Tibial nerve (tissue), 4 donors: ENCODE measurements around the gene IPO4. TPM values are rescaled to one million over a fixed set of nuclear protein-coding genes. Genes with fewer than 3 reads are reported as not detected.

Experiments
- DNase-seq, 2 donors: peaks; one replicate each; pipeline ENCODE4 v3.0.0-alpha.2; 2019; ENCODE audit warnings: low spot score in 2 of 2
- H3K27ac ChIP-seq, 4 donors: fragments of 200-600 bp; sonication (generic) in 3 of 4; one replicate each; pipeline ENCODE4 v1.5.1; 2017 to 2019; ENCODE audit warnings: mild to moderate bottlenecking in 1 of 4
- H3K27me3 ChIP-seq, 2 donors: fragments of 200-600 bp; sonication (generic) in 1 of 2; one replicate each; pipeline versions ENCODE4 v1.5.1 to v1.6.0; 2017 to 2019
- H3K36me3 ChIP-seq, 3 donors: fragments of 200-600 bp; sonication (generic); one replicate each; pipeline ENCODE4 v1.5.1; 2018 to 2019
- H3K4me1 ChIP-seq, 4 donors: fragments of 200-600 bp; sonication (generic) in 3 of 4; one replicate each; pipeline ENCODE4 v1.5.1; 2017 to 2019
- H3K4me3 ChIP-seq, 4 donors: fragments of 200-600 bp; sonication (generic) in 3 of 4; one replicate each; pipeline ENCODE4 v1.5.1; 2017 to 2019; ENCODE audit warnings: mild to moderate bottlenecking in 1 of 4, moderate library complexity in 1 of 4
- H3K9me3 ChIP-seq, 4 donors: fragments of 200-600 bp; sonication (generic) in 3 of 4; one replicate each; pipeline ENCODE4 v1.5.1; 2017 to 2019
- CTCF ChIP-seq, 5 experiments: fragments of 200-600 bp in 3 of 5; fragments of 450-650 bp in 2 of 5; sonication (generic) in 3 of 5; IDR thresholded peaks; one replicate each; pipeline ENCODE4 v1.5.1; 2016 to 2019; ENCODE audit warnings: antibody characterized with exemption in 5 of 5, mild to moderate bottlenecking in 3 of 5, moderate library complexity in 2 of 5
- EP300 ChIP-seq, 2 donors: sonication (generic); formaldehyde crosslinking; IDR thresholded peaks; one replicate each; pipeline ENCODE4 v1.6.1; 2017; ENCODE audit warnings: antibody characterized with exemption in 2 of 2, mild to moderate bottlenecking in 1 of 2
- POLR2A ChIP-seq, 2 donors: fragments of 450-650 bp; IDR thresholded peaks; one replicate each; pipeline ENCODE4 v1.6.1; 2017; ENCODE audit warnings: antibody characterized with exemption in 2 of 2, mild to moderate bottlenecking in 2 of 2, moderate library complexity in 2 of 2
- WGBS, 2 donors: methylation state at CpG; one replicate each; pipeline ENCODE4 v1.1.5; 2018; 5-methylcytosine and 5-hydroxymethylcytosine counted together
- total RNA-seq, 4 donors: library from RNA; depleted of rRNA; stranded (reverse); fragments of >200 nt; gene quantifications; one replicate each; pipeline ENCODE4 v1.1.0, GENCODE V29; 2016

The IPO4 gene
- total RNA-seq, 4 donors from 2014 or later = 19.4 to 88.5 (median 26.9) TPM

- TF ChIP-seq POLR2A (IDR thresholded peaks at IDR 0.05) = no peak
- TF ChIP-seq CTCF (IDR thresholded peaks at IDR 0.05) = no peak
- no peak for TF ChIP-seq EP300 (IDR thresholded peaks at IDR 0.05)
These were observed 53.1 kb downstream of the IPO4 start for GRCh38 chr14:24135584-24135833.

GRCh38 chr14:24133735-24134134 is 54.9 kb downstream of the IPO4 start:
- Histone ChIP-seq H3K4me1 (peaks cover 0 to 29% (median 15%) of the 10 kb centered on the region in 4 donors), H3K27me3 (no peaks in the 10 kb centered on the region), H3K4me3 (no peak overlapping the region), H3K27ac (no peak overlapping the region), H3K36me3 (peaks cover 0 to 29% (median 11%) of the 10 kb centered on the region in 3 donors), H3K9me3 (no peaks in the 10 kb centered on the region)
- no peak for DNase-seq
- 92 to 94% methylated on average over 1 of the region's 1 CpG for WGBS, 2 donors
- TF ChIP-seq CTCF (IDR thresholded peaks at IDR 0.05) (no peak), POLR2A (IDR thresholded peaks at IDR 0.05) (no peak), EP300 (IDR thresholded peaks at IDR 0.05) (no peak)

More at GRCh38 chr14:24135584-24135833, 53.1 kb downstream of the IPO4 start:
- Histone ChIP-seq H3K9me3 (no peaks in the 10 kb centered on the region), H3K36me3 (peaks cover 0 to 38% (median 14%) of the 10 kb centered on the region in 3 donors), H3K27me3 (no peaks in the 10 kb centered on the region), H3K4me3 (peak overlapping the region; percentile 76 to 97 (median 84)), H3K4me1 (peaks cover 0 to 46% (median 29%) of the 10 kb centered on the region in 4 donors), H3K27ac (peak overlapping the region; percentile 28 to 99 (median 98))
- DNase-seq = no peak
- whole genome bisulfite sequencing, 2 donors = 3 to 9% methylated on average over 9 of the region's 9 CpGs

GRCh38 chr14:24132976-24133375 is 55.6 kb downstream of the IPO4 start:
- TF ChIP-seq EP300 (IDR thresholded peaks at IDR 0.05) = no peak
- no peak for TF ChIP-seq CTCF (IDR thresholded peaks at IDR 0.05)
- no peak for TF ChIP-seq POLR2A (IDR thresholded peaks at IDR 0.05)
- 87 to 92% methylated on average over 2 of the region's 2 CpGs for WGBS, 2 donors
- no peak for DNase-seq
- Histone ChIP-seq H3K27me3 (no peaks in the 10 kb centered on the region), H3K36me3 (peaks cover 0 to 22% (median 4%) of the 10 kb centered on the region in 3 donors), H3K9me3 (no peaks in the 10 kb centered on the region), H3K4me3 (no peak overlapping the region), H3K4me1 (peaks cover 0 to 21% (median 10%) of the 10 kb centered on the region in 4 donors), H3K27ac (no peak overlapping the region)

- Histone ChIP-seq H3K4me3 (no peak overlapping the region), H3K4me1 (peaks cover 0 to 13% (median 8%) of the 10 kb centered on the region in 4 donors), H3K27me3 (no peaks in the 10 kb centered on the region), H3K9me3 (no peaks in the 10 kb centered on the region), H3K36me3 (peaks cover 0 to 14% (median 0%) of the 10 kb centered on the region in 3 donors), H3K27ac (peak overlapping the region in 1 of 4 donors; percentile 36)
- TF ChIP-seq POLR2A (IDR thresholded peaks at IDR 0.05) (no peak), CTCF (IDR thresholded peaks at IDR 0.05) (no peak), EP300 (IDR thresholded peaks at IDR 0.05) (no peak)
- DNase-seq = no peak
- WGBS, 2 donors = 78 to 82% methylated on average over 22 to 23 of the region's 24 CpGs
These were observed 56.4 kb downstream of the IPO4 start for GRCh38 chr14:24132061-24132685.

GRCh38 chr14:24131549-24131966 is 57.1 kb downstream of the IPO4 start:
- Histone ChIP-seq H3K4me1 (peaks cover 0 to 7% (median 2%) of the 10 kb centered on the region in 4 donors), H3K27ac (peak overlapping the region in 2 of 4 donors; percentile 34 to 36), H3K4me3 (no peak overlapping the region), H3K36me3 (peaks cover 0 to 14% (median 0%) of the 10 kb centered on the region in 3 donors), H3K27me3 (no peaks in the 10 kb centered on the region), H3K9me3 (no peaks in the 10 kb centered on the region)
- TF ChIP-seq POLR2A (IDR thresholded peaks at IDR 0.05) = no peak
- TF ChIP-seq CTCF (IDR thresholded peaks at IDR 0.05) = no peak
- TF ChIP-seq EP300 (IDR thresholded peaks at IDR 0.05) = no peak
- 78 to 83% methylated on average over 13 to 14 of the region's 15 CpGs for WGBS, 2 donors
- no peak for DNase-seq
